HG02970 (cell line): Measurements from ENCODE around the gene MUSTN1.

ENCODE experiments used
- ATAC-seq: cut with Tn5 transposase; IDR thresholded peaks from one replicate; pipeline ENCODE4 v1.9.1; 2021; ENCODE audit warnings: mild to moderate bottlenecking, moderate library complexity, moderate number of reproducible peaks; ENCODE audit not compliant: unreplicated experiment, low FRiP score

Gene MUSTN1

DNA sequence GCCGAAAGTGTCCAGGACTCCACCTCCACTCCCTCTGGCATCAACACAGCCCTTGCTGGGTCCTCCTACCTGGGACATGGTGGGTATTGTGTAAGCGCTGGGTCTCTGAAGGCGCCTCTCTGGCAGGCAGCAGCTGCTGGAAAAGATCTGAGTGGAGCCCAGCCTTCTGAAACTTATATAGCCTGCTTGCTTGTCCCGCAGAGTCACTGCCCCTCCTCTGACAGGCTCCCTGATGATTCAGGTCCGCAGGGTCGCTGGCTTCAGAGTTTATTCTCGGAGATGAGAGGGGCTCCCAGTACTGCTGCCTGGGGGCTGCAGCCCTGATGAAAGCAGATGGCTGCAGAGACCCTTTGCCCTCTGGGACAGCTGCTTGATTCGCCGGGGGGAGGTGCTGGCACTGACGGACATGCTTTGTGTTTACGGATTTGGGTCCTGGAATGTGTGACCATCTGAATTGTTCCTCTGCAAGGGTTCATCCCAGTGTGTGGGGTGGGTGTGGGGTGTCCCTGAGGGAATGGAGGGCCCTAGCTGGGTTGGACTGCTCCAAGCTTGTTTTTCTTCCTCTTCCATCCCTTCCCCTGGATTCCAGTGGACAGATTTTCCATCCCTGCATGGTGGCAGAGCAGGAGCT lies at the start of gene MUSTN1:
TSS of gene MUSTN1 (minus strand) at position 149 of the 631 bp plus-strand sequence. CDS start at position 78, 71 bp downstream.
- no peak for ATAC-seq

GRCh38 chr3:52882377-52882776 lies 47.6 kb upstream of the MUSTN1 start:
- no peak for ATAC-seq

GRCh38 chr3:52881871-52882270 lies 47.1 kb upstream of the MUSTN1 start:
- ATAC-seq, result no peak

GRCh38 chr3:52880474-52880873 lies 45.7 kb upstream of the MUSTN1 start:
- ATAC-seq, result no peak

DNA sequence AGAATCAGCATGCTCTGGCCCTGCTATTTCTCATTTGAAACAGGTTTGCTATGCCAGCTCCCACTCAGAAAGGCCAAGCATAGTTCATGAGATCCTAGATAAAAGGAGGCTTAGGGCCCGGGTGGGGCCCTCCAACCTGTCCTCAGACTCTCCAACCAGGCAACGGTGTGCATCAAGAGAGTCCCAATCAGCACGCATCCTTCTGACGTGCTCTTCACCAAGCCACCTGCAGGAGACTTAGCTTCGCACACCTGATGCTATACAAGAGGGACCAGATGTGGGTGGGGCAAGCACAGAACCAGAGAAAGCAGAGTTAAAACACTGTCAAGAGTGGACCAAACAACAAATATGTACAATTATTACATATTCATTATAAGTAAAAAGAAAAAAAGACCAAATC lies 45.2 kb upstream of the MUSTN1 start:
- ATAC-seq, result no peak

DNA sequence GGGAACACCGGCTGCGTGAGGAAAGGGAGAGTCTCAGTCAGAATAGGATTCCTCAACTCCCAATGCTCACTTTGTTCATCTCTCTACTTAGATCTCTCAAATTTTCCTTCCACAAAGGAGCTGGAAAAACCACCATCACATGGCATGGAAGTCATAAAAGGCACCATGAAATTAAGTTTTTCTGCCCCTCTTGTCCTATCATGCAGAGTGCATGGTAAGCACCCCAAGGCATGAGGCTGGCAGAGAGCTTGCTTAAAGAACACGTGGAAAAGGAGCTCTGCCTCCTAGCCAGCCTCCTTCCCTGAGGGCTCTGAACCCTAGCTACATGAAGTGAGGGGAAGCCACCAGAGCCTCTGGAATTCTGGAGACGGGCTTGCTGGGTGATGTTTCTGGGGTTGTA lies 44.8 kb upstream of the MUSTN1 start:
- ATAC-seq, result no peak

- no peak for ATAC-seq
These were observed 44.3 kb upstream of the MUSTN1 start for GRCh38 chr3:52879090-52879489.

GRCh38 chr3:52877085-52877484 lies 42.3 kb upstream of the MUSTN1 start:
- ATAC-seq, result no peak

DNA sequence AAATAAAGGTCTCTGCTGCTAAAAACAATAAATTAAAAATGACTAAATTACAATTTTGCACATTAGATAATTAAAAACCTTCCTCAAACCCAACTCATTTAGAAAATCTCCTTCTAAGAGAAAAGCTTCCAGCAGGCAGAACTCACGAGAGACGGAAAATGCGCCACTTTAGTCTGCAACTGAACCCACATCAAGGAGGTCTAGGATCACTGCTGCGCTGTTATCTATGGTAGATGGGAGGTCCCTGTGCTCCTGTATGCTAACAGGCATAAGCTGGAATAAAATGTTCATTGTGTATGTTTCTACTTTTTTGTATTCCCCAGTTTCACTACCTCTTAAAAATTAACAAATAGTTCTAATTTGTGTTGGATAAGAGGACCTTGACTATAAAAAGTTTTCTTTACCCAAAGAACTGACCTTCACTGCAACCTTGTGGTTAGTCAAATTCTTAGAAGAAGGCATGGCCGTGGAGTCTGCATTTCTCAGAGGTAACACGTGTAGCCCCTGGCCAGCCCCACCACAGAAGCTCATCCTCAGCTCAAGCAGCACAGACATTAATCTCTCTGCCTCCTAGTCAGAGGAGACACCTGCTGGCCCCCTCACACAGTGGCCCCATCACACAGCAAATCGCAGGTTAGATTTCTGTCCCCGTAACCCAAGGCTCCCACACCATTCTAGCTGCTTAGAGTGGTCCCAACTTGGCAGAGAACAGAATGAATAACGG lies 40.2 kb upstream of the MUSTN1 start:
- ATAC-seq, result no peak

GRCh38 chr3:52874160-52874701 lies 39.4 kb upstream of the MUSTN1 start:
- no peak for ATAC-seq

DNA sequence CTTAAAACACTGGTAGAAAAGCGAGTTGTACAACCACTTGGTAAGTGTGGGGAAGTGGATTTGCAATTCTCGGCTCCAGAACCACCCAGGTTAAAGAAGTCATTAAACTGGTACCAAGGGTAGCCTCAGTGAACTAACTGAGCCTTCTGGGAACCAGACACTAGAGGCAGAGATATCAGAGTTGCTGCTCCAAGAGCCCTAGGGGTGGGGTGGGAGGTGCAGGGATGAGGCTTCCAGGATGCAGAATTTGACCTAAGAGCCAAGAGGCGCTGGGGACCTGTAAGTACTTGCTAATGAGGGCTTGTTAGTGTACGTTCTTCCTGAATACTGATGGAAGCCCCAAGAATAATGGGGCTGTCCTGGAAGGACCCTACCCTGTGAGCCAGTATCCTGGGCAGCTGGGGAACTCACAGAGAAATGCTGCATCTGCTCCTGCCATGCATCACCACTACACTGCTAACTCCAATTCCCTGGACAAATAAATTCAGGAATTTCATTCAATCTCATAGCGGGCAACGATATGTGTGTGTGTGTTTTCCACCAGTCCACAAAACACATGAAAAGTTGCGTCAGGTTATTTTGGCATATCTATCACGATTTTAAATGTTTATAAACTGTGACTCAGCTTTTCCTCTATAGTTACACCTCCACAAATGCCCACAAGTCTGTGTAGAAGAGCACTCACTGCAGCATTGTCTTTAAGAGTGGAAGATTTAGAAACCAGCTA lies 38.8 kb upstream of the MUSTN1 start:
- ATAC-seq, result no peak

- no peak for ATAC-seq
These were observed 37.4 kb upstream of the MUSTN1 start for GRCh38 chr3:52872245-52872644.

- no peak for ATAC-seq
These were observed 36.9 kb upstream of the MUSTN1 start for GRCh38 chr3:52871761-52872160.

DNA sequence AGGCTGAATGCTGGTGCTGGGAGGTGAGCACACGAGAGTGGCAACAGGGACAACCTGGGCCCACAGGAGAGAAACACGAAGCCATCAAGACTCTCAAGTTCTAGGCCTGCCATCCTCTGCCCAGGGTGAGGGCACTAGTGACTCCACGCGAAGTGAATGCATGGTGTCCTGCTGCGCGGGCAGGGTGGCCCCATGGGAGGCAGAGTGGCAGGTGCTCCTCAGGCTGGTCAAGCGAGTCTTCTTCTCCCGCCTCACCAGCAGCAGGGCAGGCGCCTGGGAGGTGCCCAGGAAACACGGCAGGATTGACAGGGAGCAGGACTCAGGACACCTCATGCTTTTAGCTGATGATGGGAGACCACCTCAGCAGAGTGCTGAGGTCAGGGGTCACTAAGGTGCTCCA lies 35.7 kb upstream of the MUSTN1 start:
- no peak for ATAC-seq

DNA sequence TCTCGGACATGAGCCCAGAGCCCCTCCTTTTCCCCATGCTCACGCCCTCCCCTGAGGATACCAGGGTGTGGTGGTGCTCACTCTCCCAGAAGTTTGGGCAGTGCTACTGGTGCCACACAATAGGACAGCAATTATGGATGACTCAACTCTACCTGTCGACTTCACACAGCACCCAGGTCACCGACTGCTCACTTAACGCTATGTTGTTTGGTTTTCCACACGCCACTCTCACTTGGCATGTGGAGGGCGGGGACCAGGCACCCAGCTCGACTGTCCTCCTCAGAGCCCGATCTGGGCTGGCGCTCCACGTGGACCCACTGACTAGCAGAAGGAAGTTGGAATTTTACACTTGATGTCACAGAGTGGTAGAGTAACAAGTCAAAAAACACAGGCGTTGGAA lies 31.6 kb upstream of the MUSTN1 start:
- ATAC-seq, result no peak

DNA sequence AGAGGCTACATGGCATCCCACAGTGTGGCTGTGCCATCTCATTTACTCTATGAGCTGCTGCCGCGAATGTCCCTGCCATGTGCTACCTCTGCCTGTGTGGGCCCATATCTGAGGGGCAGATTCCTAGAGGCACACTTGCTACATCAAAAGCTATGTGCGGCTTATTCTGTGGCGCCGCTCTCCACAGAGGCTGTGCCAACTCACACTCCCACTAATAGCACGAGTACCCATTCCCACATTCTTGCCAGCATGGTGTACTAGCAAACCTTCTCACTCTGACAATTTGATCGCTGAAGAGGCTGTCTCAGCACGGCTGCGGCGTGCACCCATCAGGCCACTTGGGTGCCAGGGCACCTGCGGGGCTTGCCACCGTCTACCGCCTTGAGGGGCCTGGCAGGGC lies 31.2 kb upstream of the MUSTN1 start:
- ATAC-seq, result no peak

- ATAC-seq, result no peak
These were observed 25.6 kb upstream of the MUSTN1 start for GRCh38 chr3:52860424-52860768.

GRCh38 chr3:52859686-52860423 lies 25.0 kb upstream of the MUSTN1 start:
- ATAC-seq, result no peak

- no peak for ATAC-seq
These were observed 23.0 kb upstream of the MUSTN1 start for GRCh38 chr3:52857864-52858263.

DNA sequence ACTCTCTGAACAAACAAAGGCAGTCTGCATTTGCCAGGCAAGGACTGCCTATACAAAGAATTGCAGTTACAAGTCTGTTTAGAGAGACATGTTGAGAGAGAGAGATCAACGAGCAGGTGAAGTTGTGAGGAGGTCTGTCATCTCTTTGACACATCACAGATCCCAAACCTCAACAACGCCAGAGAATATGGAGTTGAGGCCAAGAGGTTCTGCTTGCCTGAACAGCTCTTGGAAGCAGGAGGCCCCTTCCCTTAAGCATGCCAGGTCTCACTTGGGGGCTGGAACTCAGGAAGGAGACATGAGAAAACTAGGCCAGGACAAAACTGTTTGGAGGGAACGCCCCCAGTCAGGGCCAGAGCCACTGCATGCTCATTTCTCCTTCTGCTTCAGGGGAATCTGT lies 22.3 kb upstream of the MUSTN1 start:
- no peak for ATAC-seq

DNA sequence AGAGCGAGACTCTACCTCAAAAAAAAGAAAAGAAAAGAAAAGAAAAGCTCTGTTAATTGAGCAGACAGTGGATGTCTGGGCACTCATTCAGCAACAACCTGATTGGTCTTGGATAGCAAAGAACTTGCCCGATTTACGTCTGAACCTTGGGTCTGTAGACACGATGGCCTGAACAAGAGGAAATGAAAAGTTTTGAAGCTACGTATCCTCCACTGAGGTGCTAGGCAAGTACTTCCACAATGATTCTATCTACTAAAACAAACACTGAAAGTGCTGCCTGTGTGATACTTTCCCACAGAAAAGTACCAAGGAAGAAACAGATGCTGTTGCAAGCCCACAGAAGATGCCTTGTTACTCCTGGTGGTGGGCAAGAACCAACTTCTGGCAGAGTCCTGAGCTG lies 21.8 kb upstream of the MUSTN1 start:
- ATAC-seq, result no peak
